T-helper 9 cell (primary cell): Measurements from ENCODE around the gene PACRG.
"Not testable (repeated sequence)": the region's sequence is repeated elsewhere in the genome, so short reads cannot be mapped to it uniquely, and the experiment has no call there.

Experiments used
- DNase-seq: peaks from one replicate; pipeline ENCODE4 v3.0.0-alpha.2; 2020
- total RNA-seq, 2 donors: gene quantifications; one replicate each; lab custom pipeline; 2026; lab: John Stamatoyannopoulos, UW

The PACRG gene
- total RNA-seq: 0 to 0.97 reads per million in 2 donors

DNA sequence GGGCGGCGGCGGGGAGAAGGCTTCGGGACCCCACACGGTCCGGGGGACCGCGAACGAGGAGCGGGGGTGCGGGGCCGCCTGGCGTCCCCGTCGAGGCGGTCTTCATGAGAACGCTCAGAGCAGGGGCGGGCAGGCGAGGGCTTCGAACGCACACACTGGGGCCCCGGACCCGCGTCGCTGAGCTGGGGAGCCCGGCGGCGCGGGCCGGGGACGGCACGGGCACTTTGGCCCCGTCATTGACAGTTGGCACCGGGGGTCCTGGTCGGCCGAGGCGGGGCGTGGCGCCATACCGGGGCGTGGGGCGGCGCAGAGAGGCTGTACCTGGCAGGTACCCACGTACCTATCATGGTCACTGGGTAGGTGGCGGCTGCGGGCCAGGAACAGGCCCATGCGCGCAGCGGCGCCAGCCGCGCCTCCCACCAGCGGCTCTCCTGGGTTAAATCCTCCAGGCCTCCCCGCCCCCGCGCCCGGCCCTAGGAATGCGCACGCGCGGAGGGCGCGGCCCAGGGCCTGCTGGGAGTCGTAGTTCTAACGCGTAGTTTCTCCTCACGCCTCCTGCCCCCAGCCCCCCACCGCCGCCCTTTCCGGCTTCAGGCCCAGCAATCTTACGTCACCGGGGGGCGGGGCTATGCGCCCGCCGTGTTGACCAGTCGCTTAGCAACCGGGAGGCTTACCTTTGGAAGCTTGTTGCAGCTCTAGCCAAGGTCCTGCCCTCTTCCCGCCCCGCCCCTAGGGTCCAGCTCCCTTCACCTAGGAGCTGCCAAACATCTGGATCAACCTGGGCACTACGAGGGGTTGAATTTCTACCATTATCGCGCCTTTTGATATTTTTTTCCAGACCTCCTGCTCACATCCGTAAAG lies at the start of gene PACRG, which contains the start of gene PRKN:
PACRG (plus strand) TSS at position 653 of the 861 bp plus-strand sequence.
PRKN (minus strand) TSS at position 445 of the 861 bp plus-strand sequence.
- DNase-seq: peak; percentile 98

DNA sequence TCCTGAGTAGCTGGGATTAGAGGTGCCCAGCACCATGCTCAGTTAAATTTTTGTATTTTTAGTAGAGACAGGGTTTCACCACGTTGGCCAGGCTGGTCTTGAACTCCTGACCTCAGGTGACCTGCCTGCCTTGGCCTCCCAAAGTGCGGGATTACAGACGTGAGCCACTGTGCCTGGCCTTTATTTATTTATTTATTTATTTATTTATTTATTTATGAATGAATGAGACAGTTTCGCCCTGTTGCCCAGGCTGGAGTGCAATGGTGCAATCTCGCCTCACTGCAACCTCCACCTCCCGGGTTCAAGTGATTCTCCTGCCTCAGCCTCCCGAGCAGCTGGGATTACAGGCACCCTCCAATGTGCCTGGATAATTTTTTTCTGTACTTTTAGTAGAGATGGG lies 48.9 kb upstream of the PACRG start:
- DNase-seq: not testable (repeated sequence)

- DNase-seq: no peak
Observed at GRCh38 chr6:162679681-162680080, 48.1 kb upstream of the PACRG start.

DNA sequence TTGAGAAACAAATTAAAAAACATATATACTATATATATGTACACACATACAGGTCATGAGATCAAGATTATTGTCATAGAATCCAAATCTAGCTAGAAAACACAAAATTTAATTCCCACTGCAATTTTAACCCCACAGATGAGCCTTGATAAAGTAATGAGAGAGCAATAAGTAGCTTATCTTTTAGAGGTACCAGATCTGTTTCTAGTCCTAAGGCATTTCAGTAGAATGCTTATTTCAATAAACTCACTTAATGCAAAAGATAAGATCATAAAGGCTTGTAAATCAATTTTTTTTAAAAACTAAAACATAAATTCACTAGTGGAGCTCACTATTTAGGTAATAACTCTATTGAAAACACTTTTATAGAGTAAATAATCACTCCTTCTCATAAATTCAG lies 47.4 kb upstream of the PACRG start:
- DNase-seq: no peak

GRCh38 chr6:162680871-162681270 lies 46.9 kb upstream of the PACRG start:
- DNase-seq: no peak

DNA sequence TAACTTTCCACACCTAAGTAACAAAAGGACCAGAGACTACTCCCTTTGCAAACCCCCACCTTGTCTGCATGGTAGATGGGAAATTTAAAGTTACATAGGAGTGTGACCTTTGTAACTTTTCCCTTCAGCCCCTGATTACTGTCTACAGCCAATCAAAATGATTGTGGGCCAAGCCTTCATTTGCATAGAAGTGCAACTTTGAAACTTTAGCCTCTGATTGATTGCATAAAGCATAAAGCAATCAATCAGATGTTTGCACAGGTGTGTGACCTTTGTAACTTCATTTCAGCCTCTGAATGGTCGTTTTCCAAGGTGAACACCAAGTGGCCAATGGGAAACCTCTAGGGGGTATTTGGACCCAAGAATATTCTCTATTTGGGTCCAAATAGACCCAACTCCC lies 46.3 kb upstream of the PACRG start:
- no peak for DNase-seq

GRCh38 chr6:162683135-162683534 lies 44.6 kb upstream of the PACRG start:
- no peak for DNase-seq

DNA sequence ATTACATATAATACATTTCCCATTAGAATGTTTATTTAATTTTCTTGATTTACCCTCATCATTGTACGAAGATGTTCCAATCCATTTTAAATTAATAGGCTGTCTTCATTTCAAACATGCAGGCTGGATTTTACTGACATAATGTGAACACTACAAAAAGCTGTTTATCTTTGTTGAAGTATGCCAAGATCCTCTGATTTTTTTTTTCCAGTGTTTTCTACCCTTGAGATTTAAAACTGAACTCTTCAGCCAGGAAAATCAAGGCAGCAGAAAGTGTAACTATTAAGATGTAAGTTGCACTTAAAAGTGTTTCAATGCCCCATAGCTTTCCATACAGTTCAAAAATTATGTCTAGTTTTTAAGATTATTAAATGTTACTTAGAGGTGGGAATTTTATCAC lies 43.7 kb upstream of the PACRG start:
- DNase-seq: no peak

GRCh38 chr6:162684961-162685360 lies 42.8 kb upstream of the PACRG start:
- no peak for DNase-seq

DNA sequence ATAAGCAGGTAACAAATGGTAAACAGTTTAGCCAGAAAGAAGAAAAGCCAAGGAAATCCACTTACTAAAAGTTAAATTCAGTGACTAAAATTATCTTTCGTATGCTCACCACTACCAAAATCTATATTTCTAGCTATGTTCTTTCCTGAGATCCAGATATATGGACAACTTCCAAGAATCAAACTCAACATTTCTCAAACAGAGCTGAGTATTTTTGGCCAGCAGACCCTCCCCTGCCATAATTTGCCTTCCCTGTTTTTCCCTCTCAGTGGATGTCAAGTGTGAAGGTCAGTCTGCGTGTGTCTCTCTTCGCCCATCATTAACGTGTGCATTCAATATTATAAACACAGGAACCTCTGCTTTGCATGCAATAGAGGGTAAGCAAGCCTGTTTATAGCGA lies 42.2 kb upstream of the PACRG start:
- DNase-seq: no peak

- no peak for DNase-seq
Observed at GRCh38 chr6:162688751-162689345, 38.9 kb upstream of the PACRG start.

DNA sequence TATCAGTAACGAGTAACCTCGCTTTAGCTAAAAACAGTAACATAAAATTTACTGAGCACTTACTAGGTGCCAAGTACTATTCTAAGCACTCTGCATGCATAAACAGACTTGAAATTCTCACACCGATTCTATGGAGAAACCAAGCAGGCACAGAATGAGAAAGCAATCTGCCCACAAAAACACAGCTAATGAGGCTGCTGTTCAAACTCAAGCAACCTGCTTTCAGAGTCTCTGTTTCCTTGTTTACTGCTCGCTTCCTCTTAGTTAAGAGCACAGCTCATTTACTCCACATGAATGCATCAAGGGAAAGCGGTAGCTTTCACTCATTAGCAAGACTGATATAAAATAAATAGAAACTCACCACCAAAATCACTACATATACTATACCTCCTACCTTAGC lies 37.6 kb upstream of the PACRG start:
- no peak for DNase-seq

DNA sequence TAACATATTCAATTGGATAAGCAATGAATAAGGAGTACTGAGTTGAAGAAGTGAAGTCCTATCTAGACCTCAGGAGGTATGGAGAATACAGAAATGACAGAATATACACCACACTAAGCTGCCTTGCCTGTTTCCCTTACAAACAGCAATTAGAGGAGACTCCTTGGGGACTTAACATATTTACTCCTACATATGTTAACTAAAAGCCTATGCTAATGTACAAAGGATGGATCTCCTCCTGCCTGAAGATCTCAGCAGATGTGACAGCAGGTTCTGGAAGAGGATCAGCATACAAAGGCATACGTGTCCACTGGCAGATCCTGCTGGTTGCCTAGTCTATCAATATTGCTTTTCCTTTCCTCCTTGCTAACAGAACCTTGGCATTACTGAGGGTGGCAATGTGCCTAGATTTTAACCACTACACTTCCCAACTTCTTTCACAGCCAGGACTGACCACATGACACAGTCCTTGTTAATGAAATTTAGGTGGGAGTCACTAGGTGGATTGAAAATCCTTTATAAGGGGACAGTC lies 29.8 kb upstream of the PACRG start:
- no peak for DNase-seq

GRCh38 chr6:162698440-162698839 lies 29.3 kb upstream of the PACRG start:
- DNase-seq: no peak

- no peak for DNase-seq
Observed at GRCh38 chr6:162699961-162700360, 27.8 kb upstream of the PACRG start.

DNA sequence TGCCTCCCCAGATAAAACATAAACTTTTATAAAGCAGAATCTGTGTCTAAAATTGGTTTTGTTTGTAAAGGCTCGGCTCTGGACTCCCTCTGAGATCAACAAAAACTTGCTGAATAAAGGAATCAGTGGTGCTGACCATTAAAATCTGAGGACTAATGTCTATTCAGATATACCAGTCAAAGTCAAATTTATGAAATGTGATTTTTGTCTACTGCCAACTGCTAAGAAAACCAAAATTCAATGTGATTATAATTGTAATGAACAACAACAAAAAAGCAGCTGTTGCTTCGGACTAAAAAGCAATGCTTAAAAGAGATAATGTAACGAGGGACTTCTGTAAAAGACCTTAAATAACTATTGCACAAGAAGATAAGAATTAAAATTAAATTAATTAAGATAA lies 26.8 kb upstream of the PACRG start:
- DNase-seq: no peak

DNA sequence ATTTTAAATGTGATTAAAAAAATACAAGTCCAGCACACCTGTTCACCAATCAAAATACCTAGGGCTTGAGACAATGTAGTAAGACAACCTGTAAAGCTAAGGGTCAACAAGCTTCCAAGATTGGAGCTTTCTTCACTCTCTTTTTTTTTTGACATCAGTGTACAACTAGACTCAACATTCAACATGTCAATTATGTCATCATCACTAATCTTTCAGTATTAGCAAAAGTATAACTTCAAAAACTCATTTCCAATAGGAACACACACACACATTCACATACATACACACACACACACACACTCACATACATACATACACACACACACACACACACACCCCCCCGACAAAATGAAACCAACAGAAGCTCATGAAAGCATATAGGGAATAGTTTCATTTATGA lies 26.2 kb upstream of the PACRG start:
- DNase-seq: no peak

GRCh38 chr6:162702446-162702845 lies 25.3 kb upstream of the PACRG start:
- no peak for DNase-seq

DNA sequence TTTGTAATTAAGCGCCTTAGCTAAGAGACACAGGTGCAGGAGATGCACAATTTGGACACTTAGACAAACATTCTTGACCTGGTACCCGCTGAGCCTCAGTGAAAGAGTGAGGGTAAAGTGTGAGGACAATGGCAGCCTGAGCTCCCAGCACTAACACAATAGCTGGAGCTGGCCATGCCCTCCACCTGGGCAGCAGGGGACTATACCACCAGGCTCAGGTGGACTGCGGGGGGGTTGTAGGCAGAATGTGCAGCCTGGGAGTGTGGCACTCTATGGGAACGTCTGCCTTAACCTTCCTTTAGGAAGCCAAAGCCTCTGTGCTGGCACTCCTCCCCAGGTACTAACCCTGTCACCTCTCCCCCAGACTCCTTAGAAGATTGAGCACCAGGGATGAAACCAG lies 23.8 kb upstream of the PACRG start:
- no peak for DNase-seq

DNA sequence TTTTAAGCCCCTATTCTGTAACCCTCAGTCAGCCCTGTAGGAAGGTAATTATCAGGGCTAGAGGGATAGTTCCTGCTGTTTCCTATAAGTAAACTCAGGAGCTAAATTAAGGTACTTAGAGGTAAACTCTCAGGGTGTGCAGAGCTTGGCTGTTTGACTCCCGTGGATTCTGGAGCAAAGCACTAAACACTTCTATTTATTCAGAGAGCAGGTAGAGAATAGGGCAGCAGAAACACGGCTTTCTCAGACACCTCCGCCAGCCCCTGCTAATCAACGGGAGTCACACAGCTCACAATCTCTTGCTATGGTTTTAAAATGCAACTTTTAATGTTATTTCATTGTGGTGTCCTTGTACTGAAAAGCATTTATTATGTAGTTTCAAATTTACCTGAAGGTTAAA lies 22.0 kb upstream of the PACRG start:
- no peak for DNase-seq

DNA sequence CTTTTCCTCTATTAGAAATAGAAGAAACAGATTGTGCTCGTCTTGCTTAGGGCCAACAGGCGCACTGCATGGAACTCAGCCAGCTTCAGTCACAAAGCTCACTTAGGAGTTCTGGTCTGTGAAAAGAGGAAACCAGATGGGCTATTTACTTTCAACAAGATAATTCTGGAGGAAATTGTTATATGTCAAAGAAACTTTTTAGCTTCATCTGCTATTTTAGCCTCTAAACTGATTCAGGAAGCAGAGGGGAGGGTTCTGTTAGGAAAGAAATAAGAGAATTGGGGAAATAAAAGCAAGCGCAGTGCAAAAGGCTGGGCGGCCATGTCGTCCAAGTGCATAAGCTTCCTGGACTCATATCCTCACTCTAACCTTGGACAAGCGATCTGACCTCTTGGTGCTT lies 21.5 kb upstream of the PACRG start:
- DNase-seq: no peak

- no peak for DNase-seq
Observed at GRCh38 chr6:162708971-162709370, 18.8 kb upstream of the PACRG start.

GRCh38 chr6:162709431-162709830 lies 18.3 kb upstream of the PACRG start:
- DNase-seq: no peak

- DNase-seq: no peak
Observed at GRCh38 chr6:162710419-162710818, 17.4 kb upstream of the PACRG start.
